Pancreas (tissue), 10 donors: Measurements from ENCODE around the gene SEMA3D. TPM values are rescaled to one million over a fixed set of nuclear protein-coding genes. Genes with fewer than 3 reads are reported as not detected.

Experiments
- ATAC-seq, 4 donors: fragments of 200-7000 bp; cut with Tn5 transposase; one replicate each; pipeline versions ENCODE4 v1.8.0 to v1.9.1; 2020; ENCODE audit warnings: mild to moderate bottlenecking in 4 of 4, moderate library complexity in 4 of 4
- DNase-seq, 6 donors: peaks; one replicate each; pipeline ENCODE4 v3.0.0-alpha.2; 2020
- FAIRE-seq: peaks from 2 replicates; lab custom pipeline; 2012; peaks lifted over from hg19 to GRCh38; lab: Jason Lieb, UNC
- H3K27ac ChIP-seq, 4 donors: fragments of 200-600 bp; sonication (generic); 1 replicate in 3 of 4; 2 replicates in 1 of 4; pipeline versions ENCODE4 v1.5.0 to v1.8.0; 2020
- H3K27me3 ChIP-seq, 4 donors: fragments of 200-600 bp; one replicate each; pipeline ENCODE4 v1.8.0; 2021
- H3K36me3 ChIP-seq, 3 donors: fragments of 200-600 bp; sonication (generic) in 1 of 3; one replicate each; pipeline versions ENCODE4 v1.5.0 to v1.8.0; 2020 to 2021
- H3K4me1 ChIP-seq, 3 donors: fragments of 200-600 bp; one replicate each; pipeline ENCODE4 v1.8.0; 2021
- H3K4me3 ChIP-seq, 4 donors: fragments of 200-600 bp; sonication (generic) in 2 of 4; one replicate each; pipeline versions ENCODE4 v1.5.0 to v1.8.0; 2020 to 2021
- H3K9me3 ChIP-seq, 4 donors: fragments of 200-600 bp; one replicate each; pipeline ENCODE4 v1.8.0; 2021
- WGBS, 2 donors: extraction: QIAGEN DNeasy Blood & Tissue Kit; methylation state at CpG; one replicate each; pipeline ENCODE4 v1.1.7; 2013; 5-methylcytosine and 5-hydroxymethylcytosine counted together
- intact Hi-C, 3 donors: fragments of 100-400 bp; cut with DNase I; formaldehyde crosslinking; loops; one replicate each; pipeline versions ENCODE4 v1.11.1 to v1.14.2; 2022
- polyA plus RNA-seq, 2 donors: library from polyadenylated mRNA; stranded (reverse); fragments of 200-250 nt; gene quantifications; one replicate each; pipeline ENCODE4 v1.2.3, GENCODE V29; 2013
- total RNA-seq, 6 donors: library from RNA; stranded (reverse); fragmentation: NEBNext Ultra II Directional in 4 of 6; extraction: Animal tissue kit (Norgen Biotek cat#: 25700) in 4 of 6; gene quantifications; one replicate each; pipeline versions ENCODE4 v1.2.1 to v1.2.4, GENCODE V29; 2021 to 2023
- TF ChIP-seq, protein P1 (sequence below), 4 donors: fragments of 200-600 bp; sonication (generic) in 3 of 4; IDR thresholded peaks; one replicate each; pipeline versions ENCODE4 v1.5.0 to v1.8.0; 2021; ENCODE audit warnings: antibody characterized with exemption in 4 of 4
- donor health status: healthy with polysubstance abuse.
- donor health status: DM: no; HTN: no; CAD: no; lungs with moderate emphysema.
- donor health status: DM: no; HTN: no; CAD: no.
- donor health status: control.
- donor health status: control.
- donor health status: Bipolar disorder and iron deficiency.
- donor health status: DM: yes; HTN: yes; CAD: no.
- donor health status: DM: no; HTN: no; CAD: no.
- donor health status: DM: no; HTN: no; CAD: no.
- donor health status: DM: yes; HTN: yes; CAD: no.

SEMA3D gene
- total and polyA plus RNA-seq, 8 donors = 0.14 to 0.28 (median 0.19) TPM

- H3K9me3 ChIP-seq = peaks cover 0 to 3% (median 0%) of the 10 kb centered on the region in 4 donors
- DNase-seq = no peak
- no peaks in the 10 kb centered on the region for H3K4me1 ChIP-seq
- WGBS, 2 donors = 86 to 87% methylated on average over 2 of the region's 2 CpGs
- no peak for ATAC-seq
- TF ChIP-seq, protein P1, sequence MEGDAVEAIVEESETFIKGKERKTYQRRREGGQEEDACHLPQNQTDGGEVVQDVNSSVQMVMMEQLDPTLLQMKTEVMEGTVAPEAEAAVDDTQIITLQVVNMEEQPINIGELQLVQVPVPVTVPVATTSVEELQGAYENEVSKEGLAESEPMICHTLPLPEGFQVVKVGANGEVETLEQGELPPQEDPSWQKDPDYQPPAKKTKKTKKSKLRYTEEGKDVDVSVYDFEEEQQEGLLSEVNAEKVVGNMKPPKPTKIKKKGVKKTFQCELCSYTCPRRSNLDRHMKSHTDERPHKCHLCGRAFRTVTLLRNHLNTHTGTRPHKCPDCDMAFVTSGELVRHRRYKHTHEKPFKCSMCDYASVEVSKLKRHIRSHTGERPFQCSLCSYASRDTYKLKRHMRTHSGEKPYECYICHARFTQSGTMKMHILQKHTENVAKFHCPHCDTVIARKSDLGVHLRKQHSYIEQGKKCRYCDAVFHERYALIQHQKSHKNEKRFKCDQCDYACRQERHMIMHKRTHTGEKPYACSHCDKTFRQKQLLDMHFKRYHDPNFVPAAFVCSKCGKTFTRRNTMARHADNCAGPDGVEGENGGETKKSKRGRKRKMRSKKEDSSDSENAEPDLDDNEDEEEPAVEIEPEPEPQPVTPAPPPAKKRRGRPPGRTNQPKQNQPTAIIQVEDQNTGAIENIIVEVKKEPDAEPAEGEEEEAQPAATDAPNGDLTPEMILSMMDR (IDR thresholded peaks at IDR 0.05) = no peak
- H3K36me3 ChIP-seq = no peaks in the 10 kb centered on the region
- FAIRE-seq = no peak
- no peak overlapping the region for H3K27ac ChIP-seq
- no peak overlapping the region for H3K4me3 ChIP-seq
- H3K27me3 ChIP-seq = no peaks in the 10 kb centered on the region
- intact Hi-C loops = no loop called here
Measured at GRCh38 chr7:85220023-85220422, 33.2 kb upstream of the SEMA3D start.

GRCh38 chr7:85217085-85217484, 30.2 kb upstream of the SEMA3D start:
- no peaks in the 10 kb centered on the region for H3K9me3 ChIP-seq
- intact Hi-C loops = no loop called here
- ATAC-seq (no peak), DNase-seq (no peak), FAIRE-seq (no peak)
- H3K27me3 ChIP-seq = no peaks in the 10 kb centered on the region
- H3K4me1 ChIP-seq = no peaks in the 10 kb centered on the region
- no peaks in the 10 kb centered on the region for H3K36me3 ChIP-seq
- H3K27ac ChIP-seq = no peak overlapping the region
- TF ChIP-seq, protein P1 (IDR thresholded peaks at IDR 0.05) = no peak
- H3K4me3 ChIP-seq = no peak overlapping the region
- 60 to 74% methylated on average over 2 of the region's 2 CpGs for WGBS, 2 donors

- ATAC-seq (no peak), FAIRE-seq (no peak), DNase-seq (no peak)
- 83 to 87% methylated on average over 1 of the region's 1 CpG for WGBS, 2 donors
- no peaks in the 10 kb centered on the region for H3K4me1 ChIP-seq
- no peak overlapping the region for H3K27ac ChIP-seq
- H3K9me3 ChIP-seq = no peaks in the 10 kb centered on the region
- TF ChIP-seq, protein P1 (IDR thresholded peaks at IDR 0.05) = no peak
- H3K4me3 ChIP-seq = no peak overlapping the region
- H3K27me3 ChIP-seq = no peaks in the 10 kb centered on the region
- H3K36me3 ChIP-seq = no peaks in the 10 kb centered on the region
- intact Hi-C loops = no loop called here
Measured at GRCh38 chr7:85215098-85215497, 28.2 kb upstream of the SEMA3D start.

- ATAC-seq (no peak), FAIRE-seq (no peak), DNase-seq (no peak)
- intact Hi-C loops = no loop called here
- TF ChIP-seq, protein P1 (IDR thresholded peaks at IDR 0.05) = no peak
- no peaks in the 10 kb centered on the region for H3K4me1 ChIP-seq
- no peaks in the 10 kb centered on the region for H3K9me3 ChIP-seq
- WGBS, 2 donors = 43 to 47% methylated on average over 1 of the region's 1 CpG
- H3K4me3 ChIP-seq = no peak overlapping the region
- no peaks in the 10 kb centered on the region for H3K36me3 ChIP-seq
- no peak overlapping the region for H3K27ac ChIP-seq
- no peaks in the 10 kb centered on the region for H3K27me3 ChIP-seq
Measured at GRCh38 chr7:85213500-85213899, 26.6 kb upstream of the SEMA3D start.

- intact Hi-C loops = no loop called here
- ATAC-seq (no peak), DNase-seq (no peak), FAIRE-seq (no peak)
- Histone ChIP-seq H3K9me3 (no peaks in the 10 kb centered on the region), H3K27ac (no peak overlapping the region), H3K36me3 (no peaks in the 10 kb centered on the region), H3K4me3 (no peak overlapping the region), H3K4me1 (no peaks in the 10 kb centered on the region), H3K27me3 (no peaks in the 10 kb centered on the region)
- TF ChIP-seq, protein P1 (IDR thresholded peaks at IDR 0.05) = no peak
- WGBS, 2 donors = 43 to 56% methylated on average over 2 of the region's 2 CpGs
Measured at GRCh38 chr7:85205754-85206153, 18.9 kb upstream of the SEMA3D start.
